Neural cell (in vitro differentiated cells): ENCODE data around the gene PIGQ.

Experiments used
- CTCF ChIP-seq: fragments of 450-650 bp; IDR thresholded peaks from 2 replicates; pipeline ENCODE4 v1.5.1; 2014; ENCODE audit warnings: antibody characterized with exemption, mild to moderate bottlenecking, moderate library complexity; ENCODE audit not compliant: poor library complexity, severe bottlenecking
- POLR2AphosphoS5 ChIP-seq: IDR thresholded peaks from 2 replicates; pipeline ENCODE4 v1.6.1; 2012
- TF ChIP-seq, protein P1 (sequence below): IDR thresholded peaks from 2 replicates; pipeline ENCODE4 v1.6.1; 2012; ENCODE audit warnings: borderline replicate concordance

GRCh38 chr16:544517-544916 lies 25.3 kb upstream of the PIGQ start:
- TF ChIP-seq CTCF (no peak), POLR2AphosphoS5 (no peak)
- TF ChIP-seq, protein P1, sequence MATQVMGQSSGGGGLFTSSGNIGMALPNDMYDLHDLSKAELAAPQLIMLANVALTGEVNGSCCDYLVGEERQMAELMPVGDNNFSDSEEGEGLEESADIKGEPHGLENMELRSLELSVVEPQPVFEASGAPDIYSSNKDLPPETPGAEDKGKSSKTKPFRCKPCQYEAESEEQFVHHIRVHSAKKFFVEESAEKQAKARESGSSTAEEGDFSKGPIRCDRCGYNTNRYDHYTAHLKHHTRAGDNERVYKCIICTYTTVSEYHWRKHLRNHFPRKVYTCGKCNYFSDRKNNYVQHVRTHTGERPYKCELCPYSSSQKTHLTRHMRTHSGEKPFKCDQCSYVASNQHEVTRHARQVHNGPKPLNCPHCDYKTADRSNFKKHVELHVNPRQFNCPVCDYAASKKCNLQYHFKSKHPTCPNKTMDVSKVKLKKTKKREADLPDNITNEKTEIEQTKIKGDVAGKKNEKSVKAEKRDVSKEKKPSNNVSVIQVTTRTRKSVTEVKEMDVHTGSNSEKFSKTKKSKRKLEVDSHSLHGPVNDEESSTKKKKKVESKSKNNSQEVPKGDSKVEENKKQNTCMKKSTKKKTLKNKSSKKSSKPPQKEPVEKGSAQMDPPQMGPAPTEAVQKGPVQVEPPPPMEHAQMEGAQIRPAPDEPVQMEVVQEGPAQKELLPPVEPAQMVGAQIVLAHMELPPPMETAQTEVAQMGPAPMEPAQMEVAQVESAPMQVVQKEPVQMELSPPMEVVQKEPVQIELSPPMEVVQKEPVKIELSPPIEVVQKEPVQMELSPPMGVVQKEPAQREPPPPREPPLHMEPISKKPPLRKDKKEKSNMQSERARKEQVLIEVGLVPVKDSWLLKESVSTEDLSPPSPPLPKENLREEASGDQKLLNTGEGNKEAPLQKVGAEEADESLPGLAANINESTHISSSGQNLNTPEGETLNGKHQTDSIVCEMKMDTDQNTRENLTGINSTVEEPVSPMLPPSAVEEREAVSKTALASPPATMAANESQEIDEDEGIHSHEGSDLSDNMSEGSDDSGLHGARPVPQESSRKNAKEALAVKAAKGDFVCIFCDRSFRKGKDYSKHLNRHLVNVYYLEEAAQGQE = no peak
